ENCODE measurements around the gene CEACAM3. TPM values are rescaled to one million over a fixed set of nuclear protein-coding genes. Genes with fewer than 3 reads are reported as not detected.

CEACAM3 gene
- total and polyA plus RNA-seq, 2 donors (not counting 1 experiment from before 2014, with no cell fraction given), result not detected

DNA sequence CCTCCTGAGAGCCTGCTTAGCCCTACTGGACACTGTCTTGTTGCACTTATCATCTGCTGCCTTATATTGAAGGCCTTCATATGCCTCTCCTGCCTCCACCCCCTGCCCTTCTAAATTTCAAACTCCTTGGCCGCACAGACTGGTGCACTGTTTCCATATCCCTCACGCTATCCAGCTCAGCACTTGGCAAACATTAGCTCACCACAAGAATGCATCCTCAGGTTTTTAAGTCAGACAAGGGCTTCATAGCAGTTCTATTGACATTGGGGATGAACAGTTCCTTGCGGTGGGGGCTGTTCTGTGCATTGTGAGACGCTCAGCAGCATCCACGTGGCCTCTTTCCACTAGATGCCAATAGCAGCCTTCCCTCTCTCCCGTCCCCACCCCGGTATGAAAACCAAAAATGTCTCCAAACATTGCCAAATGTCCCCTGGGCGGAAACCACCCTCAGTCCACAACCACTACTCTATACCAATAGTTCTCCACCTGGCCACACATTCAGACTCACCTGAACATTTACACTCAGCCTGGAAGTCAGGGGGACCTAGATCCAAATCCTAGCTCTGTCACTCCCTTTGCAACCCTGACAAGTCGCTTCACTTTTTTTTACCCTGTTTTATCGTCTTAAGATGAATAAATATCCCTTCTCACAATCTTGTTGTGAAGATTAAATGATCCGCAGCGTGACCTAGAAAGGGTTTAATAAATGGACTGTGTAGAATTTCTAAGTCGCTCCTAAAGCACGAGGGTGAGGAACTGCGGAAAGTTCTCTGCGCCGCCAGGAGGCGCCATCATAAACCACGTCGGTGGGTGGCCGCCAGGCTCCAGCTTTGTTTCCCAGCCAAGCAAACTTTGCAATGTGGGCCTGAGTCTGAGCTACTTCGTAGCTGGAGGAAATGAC, 3.6 kb upstream of the CEACAM3 start:
- H2AFZ ChIP-seq (ENCODE audit: low read length), result no peak overlapping the region
- DNase-seq (ENCODE audit: low read depth in 2 of 2), result peak; percentile 37 to 70
- no peak for TF ChIP-seq EZH2 (IDR thresholded peaks at IDR 0.05; ENCODE audit: low read length, missing control alignments)
- TF ChIP-seq, protein P1, sequence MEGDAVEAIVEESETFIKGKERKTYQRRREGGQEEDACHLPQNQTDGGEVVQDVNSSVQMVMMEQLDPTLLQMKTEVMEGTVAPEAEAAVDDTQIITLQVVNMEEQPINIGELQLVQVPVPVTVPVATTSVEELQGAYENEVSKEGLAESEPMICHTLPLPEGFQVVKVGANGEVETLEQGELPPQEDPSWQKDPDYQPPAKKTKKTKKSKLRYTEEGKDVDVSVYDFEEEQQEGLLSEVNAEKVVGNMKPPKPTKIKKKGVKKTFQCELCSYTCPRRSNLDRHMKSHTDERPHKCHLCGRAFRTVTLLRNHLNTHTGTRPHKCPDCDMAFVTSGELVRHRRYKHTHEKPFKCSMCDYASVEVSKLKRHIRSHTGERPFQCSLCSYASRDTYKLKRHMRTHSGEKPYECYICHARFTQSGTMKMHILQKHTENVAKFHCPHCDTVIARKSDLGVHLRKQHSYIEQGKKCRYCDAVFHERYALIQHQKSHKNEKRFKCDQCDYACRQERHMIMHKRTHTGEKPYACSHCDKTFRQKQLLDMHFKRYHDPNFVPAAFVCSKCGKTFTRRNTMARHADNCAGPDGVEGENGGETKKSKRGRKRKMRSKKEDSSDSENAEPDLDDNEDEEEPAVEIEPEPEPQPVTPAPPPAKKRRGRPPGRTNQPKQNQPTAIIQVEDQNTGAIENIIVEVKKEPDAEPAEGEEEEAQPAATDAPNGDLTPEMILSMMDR (conservative IDR thresholded peaks at IDR 0.05 in 1 of 2, IDR thresholded peaks at IDR 0.05 in 1 of 2; ENCODE audit: low read depth in 1 of 2, low read length in 2 of 2), result peak; percentile 50 to 67

DNA sequence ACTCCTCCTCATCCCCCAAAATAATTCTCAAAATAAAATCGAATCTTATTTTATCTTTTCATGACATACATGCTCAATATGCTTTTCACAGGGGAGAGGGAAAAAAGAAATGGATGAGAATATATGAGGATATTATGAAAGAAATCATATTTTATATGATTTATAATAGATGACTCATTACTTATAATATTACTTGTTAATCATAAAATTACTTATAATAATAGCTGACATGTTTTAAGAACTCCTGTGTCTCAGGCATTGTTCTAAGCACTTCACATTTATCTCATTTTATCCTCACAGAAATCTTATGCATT, 3.0 kb upstream of the CEACAM3 start:
- Histone ChIP-seq H3K4me3 (replicated peaks in 1 of 4; ENCODE audit: control extremely low read depth in 1 of 4, insufficient read depth in 1 of 4, low read depth in 3 of 4, low read length in 4 of 4) (no peak overlapping the region), H3K4me2 (ENCODE audit: extremely low read depth, insufficient read depth, low read length) (no peak overlapping the region), H3K79me2 (ENCODE audit: control insufficient read depth, insufficient read depth, low read length) (no peaks in the 10 kb centered on the region), H3K27ac (ENCODE audit: insufficient read depth, low read length) (no peak overlapping the region), H3K36me3 (ENCODE audit: control insufficient read depth, insufficient read depth, low read length) (no peaks in the 10 kb centered on the region), H2AFZ (ENCODE audit: low read length) (no peak overlapping the region), H4K20me1 (ENCODE audit: control insufficient read depth, extremely low read depth, insufficient read depth, low read length) (no peaks in the 10 kb centered on the region), H3K9ac (ENCODE audit: insufficient read depth, low read length) (no peak overlapping the region), H3K27me3 (ENCODE audit: control insufficient read depth, insufficient read depth, low read length) (no peaks in the 10 kb centered on the region), H3K9me3 (ENCODE audit: control insufficient read depth, insufficient read depth, low read depth, low read length) (no peaks in the 10 kb centered on the region), H3K4me1 (ENCODE audit: control insufficient read depth, extremely low read depth, insufficient read depth, low read length) (no peaks in the 10 kb centered on the region)
- TF ChIP-seq, protein P1 (conservative IDR thresholded peaks at IDR 0.05 in 1 of 2, IDR thresholded peaks at IDR 0.05 in 1 of 2; ENCODE audit: low read depth in 1 of 2, low read length in 2 of 2), result no peak
- no peak for TF ChIP-seq EZH2 (IDR thresholded peaks at IDR 0.05; ENCODE audit: low read length, missing control alignments)
- DNase-seq (ENCODE audit: low read depth in 2 of 2), result no peak

More for the DNA sequence above, 3.6 kb upstream of the CEACAM3 start:
- Histone ChIP-seq H3K4me2 (ENCODE audit: extremely low read depth, insufficient read depth, low read length) (no peak overlapping the region), H3K4me1 (ENCODE audit: control insufficient read depth, extremely low read depth, insufficient read depth, low read length) (no peaks in the 10 kb centered on the region), H3K4me3 (replicated peaks in 1 of 4; ENCODE audit: control extremely low read depth in 1 of 4, insufficient read depth in 1 of 4, low read depth in 3 of 4, low read length in 4 of 4) (no peak overlapping the region), H4K20me1 (ENCODE audit: control insufficient read depth, extremely low read depth, insufficient read depth, low read length) (no peaks in the 10 kb centered on the region), H3K9me3 (ENCODE audit: control insufficient read depth, insufficient read depth, low read depth, low read length) (no peaks in the 10 kb centered on the region), H3K36me3 (ENCODE audit: control insufficient read depth, insufficient read depth, low read length) (no peaks in the 10 kb centered on the region), H3K79me2 (ENCODE audit: control insufficient read depth, insufficient read depth, low read length) (no peaks in the 10 kb centered on the region), H3K27ac (ENCODE audit: insufficient read depth, low read length) (no peak overlapping the region), H3K9ac (ENCODE audit: insufficient read depth, low read length) (no peak overlapping the region), H3K27me3 (ENCODE audit: control insufficient read depth, insufficient read depth, low read length) (no peaks in the 10 kb centered on the region)

DNA sequence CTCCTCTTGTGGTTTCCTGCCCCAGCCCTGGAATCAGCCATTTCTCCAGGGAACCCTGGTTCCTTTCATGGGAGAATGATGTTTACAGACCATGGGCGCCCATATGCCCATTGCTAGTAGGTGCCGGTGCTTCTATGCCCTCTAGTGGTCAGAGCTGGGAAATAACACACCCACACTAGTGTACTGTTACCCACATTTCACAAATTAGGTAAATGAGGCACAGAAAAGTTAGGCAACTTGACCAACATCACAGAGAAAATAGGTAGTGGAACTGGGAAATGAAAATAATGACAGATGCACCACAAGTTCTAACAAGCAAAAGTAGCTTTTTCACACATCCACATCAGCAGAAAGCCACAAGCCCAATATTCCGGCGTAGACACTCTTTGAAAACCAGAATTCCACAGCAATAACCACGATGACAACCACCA, 1.3 kb upstream of the CEACAM3 start:
- Histone ChIP-seq H4K20me1 (ENCODE audit: control insufficient read depth, extremely low read depth, insufficient read depth, low read length) (no peaks in the 10 kb centered on the region), H3K79me2 (ENCODE audit: control insufficient read depth, insufficient read depth, low read length) (no peaks in the 10 kb centered on the region), H3K27me3 (ENCODE audit: control insufficient read depth, insufficient read depth, low read length) (no peaks in the 10 kb centered on the region), H3K4me3 (replicated peaks in 1 of 4; ENCODE audit: control extremely low read depth in 1 of 4, insufficient read depth in 1 of 4, low read depth in 3 of 4, low read length in 4 of 4) (no peak overlapping the region), H3K27ac (ENCODE audit: insufficient read depth, low read length) (no peak overlapping the region), H3K9ac (ENCODE audit: insufficient read depth, low read length) (no peak overlapping the region), H3K4me2 (ENCODE audit: extremely low read depth, insufficient read depth, low read length) (no peak overlapping the region), H3K4me1 (ENCODE audit: control insufficient read depth, extremely low read depth, insufficient read depth, low read length) (no peaks in the 10 kb centered on the region), H3K36me3 (ENCODE audit: control insufficient read depth, insufficient read depth, low read length) (no peaks in the 10 kb centered on the region), H3K9me3 (ENCODE audit: control insufficient read depth, insufficient read depth, low read depth, low read length) (no peaks in the 10 kb centered on the region), H2AFZ (ENCODE audit: low read length) (no peak overlapping the region)
- no peak for TF ChIP-seq EZH2 (IDR thresholded peaks at IDR 0.05; ENCODE audit: low read length, missing control alignments)
- TF ChIP-seq, protein P1 (conservative IDR thresholded peaks at IDR 0.05 in 1 of 2, IDR thresholded peaks at IDR 0.05 in 1 of 2; ENCODE audit: low read depth in 1 of 2, low read length in 2 of 2), result peak; percentile 73 to 83
- DNase-seq (ENCODE audit: low read depth in 2 of 2), result peak; percentile 5 to 27
